C4-2B (cell line): ENCODE results near the gene COQ2.
"Not testable (repeated sequence)": the region's sequence is repeated elsewhere in the genome, so short reads cannot be mapped to it uniquely, and the experiment has no call there.

ENCODE experiments used
- ZFX ChIP-seq: fragments of 450-650 bp; IDR thresholded peaks from 2 replicates; pipeline ENCODE4 v1.6.1; 2017
- TF ChIP-seq, protein P1 (sequence below): fragments of 450-650 bp; conservative IDR thresholded peaks from 2 replicates; pipeline ENCODE4 v1.5.1; 2017; ENCODE audit warnings: mild to moderate bottlenecking

DNA sequence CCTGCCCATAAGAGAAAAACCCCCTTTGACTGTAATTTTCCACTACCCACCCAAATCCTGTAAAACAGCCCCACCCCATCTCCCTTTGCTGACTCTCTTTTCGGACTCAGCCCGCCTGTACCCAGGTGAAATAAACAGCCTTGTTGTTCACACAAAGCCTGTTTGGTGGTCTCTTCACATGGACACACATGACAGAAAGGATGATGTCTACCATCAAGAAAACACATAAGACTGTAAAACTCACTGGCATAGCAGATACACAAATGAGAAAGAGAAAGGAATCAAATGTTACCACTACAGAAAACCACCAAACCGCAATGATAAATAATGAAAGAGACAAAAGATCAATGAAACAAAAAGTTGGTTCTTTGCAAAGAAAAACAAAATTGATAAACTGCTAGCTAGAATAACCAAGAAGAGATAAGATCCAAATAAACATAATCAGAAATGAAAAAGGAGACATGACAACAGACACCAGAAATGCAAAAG lies 48.9 kb downstream of the COQ2 start:
- TF ChIP-seq, protein P1, sequence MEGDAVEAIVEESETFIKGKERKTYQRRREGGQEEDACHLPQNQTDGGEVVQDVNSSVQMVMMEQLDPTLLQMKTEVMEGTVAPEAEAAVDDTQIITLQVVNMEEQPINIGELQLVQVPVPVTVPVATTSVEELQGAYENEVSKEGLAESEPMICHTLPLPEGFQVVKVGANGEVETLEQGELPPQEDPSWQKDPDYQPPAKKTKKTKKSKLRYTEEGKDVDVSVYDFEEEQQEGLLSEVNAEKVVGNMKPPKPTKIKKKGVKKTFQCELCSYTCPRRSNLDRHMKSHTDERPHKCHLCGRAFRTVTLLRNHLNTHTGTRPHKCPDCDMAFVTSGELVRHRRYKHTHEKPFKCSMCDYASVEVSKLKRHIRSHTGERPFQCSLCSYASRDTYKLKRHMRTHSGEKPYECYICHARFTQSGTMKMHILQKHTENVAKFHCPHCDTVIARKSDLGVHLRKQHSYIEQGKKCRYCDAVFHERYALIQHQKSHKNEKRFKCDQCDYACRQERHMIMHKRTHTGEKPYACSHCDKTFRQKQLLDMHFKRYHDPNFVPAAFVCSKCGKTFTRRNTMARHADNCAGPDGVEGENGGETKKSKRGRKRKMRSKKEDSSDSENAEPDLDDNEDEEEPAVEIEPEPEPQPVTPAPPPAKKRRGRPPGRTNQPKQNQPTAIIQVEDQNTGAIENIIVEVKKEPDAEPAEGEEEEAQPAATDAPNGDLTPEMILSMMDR = not testable (repeated sequence)
- not testable (repeated sequence) for TF ChIP-seq ZFX
